Retina (tissue), 1 donor: ENCODE results near the gene NBEA.

Experiments
- DNase-seq: peaks from one replicate; pipeline ENCODE4 v3.0.0-alpha.2; 2016

NBEA gene

GRCh38 chr13:35716729-35717128 lies 774.7 kb downstream of the NBEA start:
- DNase-seq, result peak; percentile 61

GRCh38 chr13:35718084-35718483 lies 776.0 kb downstream of the NBEA start:
- DNase-seq, result no peak

DNA sequence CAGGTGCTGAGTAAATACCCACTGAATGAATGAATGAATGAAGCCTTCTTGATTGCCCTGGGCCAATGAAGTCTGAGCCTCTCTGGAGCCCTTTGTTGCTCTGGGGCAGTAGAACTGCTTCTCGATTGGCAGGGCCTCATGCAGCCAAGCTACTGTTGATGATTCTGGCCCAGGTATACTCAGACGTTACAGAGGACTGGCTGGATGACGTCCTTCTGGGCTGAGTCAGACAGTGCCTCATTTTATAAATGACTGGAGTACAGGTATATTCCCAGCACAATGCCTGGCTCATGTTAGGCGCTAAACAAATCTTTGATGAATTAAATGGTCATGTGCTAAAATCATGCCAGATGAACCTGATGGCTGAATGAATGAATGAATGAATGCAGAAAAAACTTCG lies 778.2 kb downstream of the NBEA start:
- no peak for DNase-seq

GRCh38 chr13:35720690-35721554 lies 778.9 kb downstream of the NBEA start:
- DNase-seq, result peak; percentile 93
